Heart left ventricle (tissue), 13 donors: ENCODE measurements around the gene LPO.

Source experiments
- CTCF ChIP-seq, 12 donors: fragments of 200-600 bp; sonication (generic) in 4 of 12; IDR thresholded peaks; one replicate each; pipeline versions ENCODE4 v1.5.0 to v1.8.0; 2018 to 2022; ENCODE audit warnings: antibody characterized with exemption in 12 of 12, mild to moderate bottlenecking in 5 of 12
- POLR2A ChIP-seq, 2 donors: fragments of 450-650 bp; IDR thresholded peaks; one replicate each; pipeline ENCODE4 v1.6.1; 2017; ENCODE audit warnings: antibody characterized with exemption in 2 of 2, mild to moderate bottlenecking in 2 of 2, moderate library complexity in 2 of 2
- donor health status: ischemic (EF 13 %, LVEDD 7.1; RV severe dilation, severe dysfunction).
- donor health status: DM: no; HTN: yes; CAD: no.
- donor health status: DM: no; HTN: no; CAD: no.
- donor health status: ischemic (EF 25% LVEDD 6.9; RV normal size, moderate dysfunction).
- donor health status: ischemic (EF 25% LVEDD 5.7; RV mildly dilated, moderate dysfunction).
- donor health status: ischemic (EF 35%, LVEDD 5.7; RV mildly dilated, moderate dysfunction).
- donor health status: nonischemic (EF 11% LVEDD 7.7; RV severe dilation, severe dysfunction).
- donor health status: DM: yes; HTN: yes; CAD: no.
- donor health status: PGD.
- donor health status: ischemic (EF 29% LVEDD 5.4; RV normal size, mild dysfunction).
- donor health status: nonischemic (EF 23%, LVEDD 6.1; RV moderate dilation, normal function).

DNA sequence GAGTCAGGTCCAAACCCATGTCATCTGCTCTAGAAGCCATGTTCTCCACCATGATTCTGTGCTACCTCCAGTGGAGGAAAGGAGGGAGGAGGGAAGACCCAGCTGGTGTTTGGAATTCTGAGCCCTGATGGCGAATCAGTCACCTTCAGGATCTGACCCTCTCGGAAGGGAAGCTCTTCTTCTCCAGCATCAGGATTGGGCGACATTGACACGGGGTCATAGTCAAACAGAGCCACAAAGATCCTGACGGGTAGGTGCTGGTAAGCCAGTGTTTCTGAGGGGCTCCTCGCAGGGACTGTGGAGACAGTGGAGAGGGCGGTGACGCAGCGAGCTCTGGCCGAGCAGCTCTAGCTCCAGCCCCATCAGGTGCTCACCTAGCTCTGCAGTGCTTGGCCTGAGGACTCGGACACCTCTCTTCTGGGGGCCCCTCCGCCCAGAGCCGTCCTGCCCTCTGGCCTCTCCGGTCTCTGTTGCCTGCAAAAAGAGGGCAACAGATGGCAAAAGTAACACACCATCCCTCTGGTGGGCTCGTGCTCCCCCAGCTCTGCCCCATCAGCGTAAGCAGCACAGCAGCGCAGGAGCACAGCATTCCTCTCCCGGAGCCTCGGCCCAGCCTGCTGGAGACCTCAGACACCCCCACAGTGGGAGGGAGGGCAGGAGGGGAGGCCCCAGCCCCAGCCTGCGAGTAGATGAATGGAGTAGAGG, 69.2 kb downstream of the LPO start:
- TF ChIP-seq CTCF (IDR thresholded peaks at IDR 0.05) (no peak), POLR2A (IDR thresholded peaks at IDR 0.05) (no peak)
